ENCODE results near the gene CCNB1IP1. TPM values are rescaled to one million over a fixed set of nuclear protein-coding genes. Genes with fewer than 3 reads are reported as not detected.
"Not testable (repeated sequence)": the region's sequence is repeated elsewhere in the genome, so short reads cannot be mapped to it uniquely, and the experiment has no call there.

Gene CCNB1IP1
- total RNA-seq, 2 donors from 2014 or later: 17.1 to 66.9 TPM

DNA sequence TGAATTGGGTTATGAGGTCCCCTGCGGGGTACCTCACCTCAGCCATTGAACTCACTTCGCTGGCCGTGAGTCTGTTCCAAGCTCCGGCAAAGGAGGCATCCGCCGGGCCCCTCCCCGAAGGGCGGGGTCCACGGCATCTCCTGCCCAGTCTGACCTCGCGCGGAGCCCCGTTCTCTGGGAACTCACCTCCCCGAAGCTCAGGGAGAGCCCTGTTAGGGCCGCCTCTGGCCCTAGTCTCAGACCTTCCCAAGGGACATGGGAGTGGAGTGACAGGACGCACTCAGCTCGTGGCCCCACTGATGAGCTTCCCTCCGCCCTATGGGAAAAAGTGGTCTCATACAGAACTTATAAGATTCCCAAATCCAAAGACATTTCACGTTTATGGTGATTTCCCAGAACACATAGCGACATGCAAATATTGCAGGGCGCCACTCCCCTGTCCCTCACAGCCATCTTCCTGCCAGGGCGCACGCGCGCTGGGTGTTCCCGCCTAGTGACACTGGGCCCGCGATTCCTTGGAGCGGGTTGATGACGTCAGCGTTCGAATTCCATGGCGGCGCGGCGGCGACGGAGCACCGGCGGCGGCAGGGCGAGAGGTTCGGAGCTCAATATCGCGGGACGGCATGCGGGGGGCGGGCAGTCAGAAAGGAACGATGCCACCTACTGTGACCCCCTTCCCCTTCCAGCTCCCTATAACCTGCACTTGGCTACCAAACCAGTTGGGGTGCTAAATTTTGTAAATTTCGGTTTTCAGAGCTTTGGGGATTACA is 10.2 kb upstream of the CCNB1IP1 start, which contains the start of gene PARP2:
PARP2 (plus strand) TSS at position 544 of the 770 bp plus-strand sequence; CDS start at position 551, 7 bp downstream.
- H3K4me1 ChIP-seq: peaks cover 11% of the 10 kb centered on the region
- peak in 2 of 7 experiments; percentile 1 to 7 for TF ChIP-seq CTCF (IDR thresholded peaks at IDR 0.05)
- TF ChIP-seq POLR2A (IDR thresholded peaks at IDR 0.05): peak; percentile 98
- intact Hi-C loops (cut with DNase I): no loop called here
- peak within 1 kb of the TSS; percentile 85 to 91 (median 89) for H3K27ac ChIP-seq
- DNase-seq: peak; percentile 96 to 99 (median 98)
- H3K4me3 ChIP-seq: peak within 1 kb of the TSS; percentile 59 to 79
- H3K27me3 ChIP-seq: no peaks in the 10 kb centered on the region
- WGBS, 2 donors: 0 to 1% methylated on average over 18 to 50 of the region's 50 CpGs
- peaks cover 0 to 2% of the 10 kb centered on the region in 2 donors for H3K36me3 ChIP-seq (replicated peaks in 1 of 2; ENCODE audit: insufficient read depth in 1 of 2, low read depth in 2 of 2)
- ATAC-seq: peak; percentile 93
- no peaks in the 10 kb centered on the region for H3K9me3 ChIP-seq

- H3K36me3 ChIP-seq (replicated peaks in 1 of 2; ENCODE audit: insufficient read depth in 1 of 2, low read depth in 2 of 2): no peaks in the 10 kb centered on the region
- intact Hi-C loops (cut with DNase I): no loop called here
- TF ChIP-seq CTCF (IDR thresholded peaks at IDR 0.05) (no peak), POLR2A (IDR thresholded peaks at IDR 0.05) (no peak)
- H3K27me3 ChIP-seq: no peaks in the 10 kb centered on the region
- H3K4me1 ChIP-seq: peaks cover 11% of the 10 kb centered on the region
- no peak for DNase-seq
- no peaks in the 10 kb centered on the region for H3K9me3 ChIP-seq
- no peak for ATAC-seq
- peak overlapping the region in 1 of 2 donors; percentile 26 for H3K4me3 ChIP-seq
- peak overlapping the region in 3 of 4 donors; percentile 85 to 91 (median 91) for H3K27ac ChIP-seq
- 45 to 60% methylated on average over 2 of the region's 2 CpGs for WGBS, 2 donors
These were observed 8.6 kb upstream of the CCNB1IP1 start for GRCh38 chr14:20341646-20342045.

DNA sequence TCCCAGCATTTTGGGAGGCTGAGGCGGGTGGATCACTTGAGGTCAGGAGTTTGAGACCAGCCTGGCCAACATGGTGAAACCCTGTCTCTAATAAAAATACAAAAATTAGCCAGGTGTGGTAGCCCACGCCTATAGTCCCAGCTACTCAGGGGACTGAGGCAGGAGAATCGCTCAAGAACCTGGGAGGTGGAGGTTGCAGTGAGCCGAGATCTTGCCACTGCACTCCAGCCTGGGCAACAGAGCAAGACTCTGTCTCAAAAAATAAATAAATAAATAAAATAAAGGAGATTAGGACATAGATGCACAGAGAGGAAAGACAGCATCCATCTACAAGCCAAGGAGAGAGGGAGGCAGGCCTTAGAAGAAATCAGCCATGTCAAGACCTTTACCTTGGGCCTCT is 8.0 kb upstream of the CCNB1IP1 start:
- DNase-seq; intact Hi-C loops (cut with DNase I); ATAC-seq; H3K27me3 ChIP-seq; H3K9me3 ChIP-seq; H3K27ac ChIP-seq; H3K4me3 ChIP-seq; H3K36me3 ChIP-seq (replicated peaks in 1 of 2; ENCODE audit: insufficient read depth in 1 of 2, low read depth in 2 of 2): not testable (repeated sequence)
- H3K4me1 ChIP-seq: peaks cover 11% of the 10 kb centered on the region
- WGBS, 2 donors: 92 to 94% methylated on average over 4 of the region's 4 CpGs

GRCh38 chr14:20334017-20334416 is 938 bp upstream of the CCNB1IP1 start:
- H3K4me1 ChIP-seq: peaks cover 21% of the 10 kb centered on the region
- DNase-seq: no peak
- TF ChIP-seq POLR2A (IDR thresholded peaks at IDR 0.05) (no peak), CTCF (IDR thresholded peaks at IDR 0.05) (no peak)
- H3K27ac ChIP-seq: peak overlapping the region; percentile 85 to 95 (median 88)
- 51 to 54% methylated on average over 7 of the region's 7 CpGs for WGBS, 2 donors
- no peak for ATAC-seq
- no peak overlapping the region for H3K4me3 ChIP-seq
- no peaks in the 10 kb centered on the region for H3K36me3 ChIP-seq (replicated peaks in 1 of 2; ENCODE audit: insufficient read depth in 1 of 2, low read depth in 2 of 2)
- H3K27me3 ChIP-seq: no peaks in the 10 kb centered on the region
- H3K9me3 ChIP-seq: no peaks in the 10 kb centered on the region
- intact Hi-C loops (cut with DNase I): no loop called here

DNA sequence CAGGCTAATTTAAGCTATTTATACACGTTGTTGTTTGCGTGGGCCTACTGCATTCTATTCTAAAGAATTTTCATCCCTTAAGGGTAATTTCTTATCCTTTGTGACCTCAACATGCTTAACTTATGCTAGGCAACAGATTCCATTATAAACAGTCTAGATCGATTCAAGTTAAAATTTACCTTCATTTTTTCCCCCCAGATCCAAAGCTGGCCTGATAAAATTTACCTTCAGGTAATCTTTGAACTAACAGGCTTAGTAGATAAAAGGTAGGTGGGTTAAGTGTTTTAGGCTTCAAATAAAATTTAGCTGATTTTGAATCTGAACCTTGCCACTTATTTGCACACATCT is 389 bp upstream of the CCNB1IP1 start:
- peak overlapping the region in 1 of 2 donors; percentile 38 for H3K4me3 ChIP-seq
- DNase-seq (no peak), ATAC-seq (peak; percentile 54)
- intact Hi-C loops (cut with DNase I): no loop called here
- no peaks in the 10 kb centered on the region for H3K9me3 ChIP-seq
- WGBS, 2 donors: 3 to 4% methylated on average over 3 of the region's 3 CpGs
- H3K27ac ChIP-seq: peak overlapping the region; percentile 85 to 95 (median 88)
- no peak for TF ChIP-seq CTCF (IDR thresholded peaks at IDR 0.05)
- TF ChIP-seq POLR2A (IDR thresholded peaks at IDR 0.05): no peak
- no peaks in the 10 kb centered on the region for H3K27me3 ChIP-seq
- H3K4me1 ChIP-seq: peaks cover 21% of the 10 kb centered on the region
- no peaks in the 10 kb centered on the region for H3K36me3 ChIP-seq (replicated peaks in 1 of 2; ENCODE audit: insufficient read depth in 1 of 2, low read depth in 2 of 2)
